ENCODE data around the gene CIROP. TPM values are rescaled to one million over a fixed set of nuclear protein-coding genes. Genes with fewer than 3 reads are reported as not detected.

Gene CIROP
- polyA plus RNA-seq, 12 donors: 0.07 TPM; not detected in 11

DNA sequence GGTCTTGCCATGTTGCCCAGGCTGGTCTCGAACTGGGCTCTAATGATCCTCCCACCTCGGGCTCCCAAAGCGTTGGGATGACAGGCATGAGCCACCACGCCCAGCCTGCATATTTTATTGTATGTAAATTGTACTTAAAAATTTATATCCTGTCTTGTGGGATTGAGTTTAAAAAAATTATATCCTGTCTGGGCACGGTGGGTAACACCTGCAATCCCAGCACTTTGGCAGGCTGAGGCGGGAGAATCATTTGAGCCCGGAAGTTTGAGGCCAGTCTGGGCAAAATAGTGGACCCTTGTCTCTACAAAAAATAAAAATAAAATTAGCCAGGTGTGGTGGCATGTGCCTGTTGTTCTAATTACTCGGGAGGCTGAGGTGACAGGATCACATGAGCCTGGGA lies 28.2 kb upstream of the CIROP start:
- no peak for DNase-seq

DNA sequence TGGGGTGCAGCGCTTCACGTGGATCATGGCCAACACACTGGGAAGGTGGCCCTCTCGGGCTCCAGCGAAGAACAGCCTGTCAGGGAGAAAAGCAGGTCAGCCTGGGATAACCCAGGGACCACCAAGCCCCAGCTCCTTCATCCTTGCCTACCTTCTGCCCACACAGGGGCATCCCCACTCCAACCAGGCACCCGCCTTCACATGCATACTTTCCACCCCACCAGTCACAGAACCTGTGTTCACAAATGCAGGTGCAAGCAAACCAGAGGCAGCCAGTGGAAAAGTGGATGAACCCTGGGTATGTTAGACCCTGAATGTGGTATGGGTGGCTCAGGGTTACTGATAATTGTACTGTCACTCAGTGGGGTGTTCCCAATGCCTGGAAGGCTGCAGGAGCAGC lies 26.7 kb upstream of the CIROP start:
- no peak for DNase-seq

DNA sequence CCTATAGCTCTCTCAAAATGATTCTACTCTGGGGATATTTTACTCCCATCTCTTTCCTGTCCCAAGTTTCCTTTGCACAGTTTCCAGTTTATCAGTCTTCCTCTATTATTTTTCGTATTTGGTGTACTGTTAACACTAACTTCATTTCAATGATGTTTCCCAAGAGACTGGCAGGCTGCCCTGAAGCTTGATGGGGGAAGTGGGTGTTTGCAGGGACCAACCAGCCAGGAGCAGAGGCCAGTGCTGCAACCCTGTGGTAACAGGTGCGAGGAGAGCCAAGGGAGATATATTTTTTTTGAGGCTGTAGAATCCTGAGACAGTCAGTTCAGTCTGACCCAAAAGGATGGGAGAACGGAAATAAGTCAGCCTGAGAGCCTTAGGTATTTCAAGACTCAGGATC lies 26.1 kb upstream of the CIROP start:
- DNase-seq: no peak

DNA sequence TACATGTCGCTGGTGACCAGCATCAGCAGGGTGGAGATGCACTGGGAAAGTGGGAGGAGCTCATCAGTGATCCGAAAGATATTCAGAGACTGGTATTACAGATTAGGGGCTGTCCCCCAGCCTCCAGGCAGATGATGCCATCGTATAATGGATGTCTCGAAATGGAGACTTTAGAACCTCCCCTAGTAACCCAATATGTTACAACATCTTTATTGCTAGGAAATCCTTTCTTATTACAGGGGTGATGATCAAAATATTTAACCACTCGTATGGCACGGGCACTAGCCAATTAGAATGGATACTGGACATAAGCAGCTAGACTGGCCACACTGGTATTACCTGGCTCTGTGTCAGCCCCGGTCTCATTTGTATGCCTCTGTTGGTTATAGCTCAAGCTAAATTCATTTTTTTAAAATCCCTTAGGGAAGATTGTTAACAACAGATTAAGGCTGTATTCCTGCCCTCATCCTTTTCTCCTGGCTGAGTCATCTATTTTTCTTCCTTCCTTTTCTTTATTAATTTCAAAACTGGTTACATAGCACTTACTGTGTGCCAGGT lies 25.0 kb upstream of the CIROP start:
- DNase-seq: no peak

DNA sequence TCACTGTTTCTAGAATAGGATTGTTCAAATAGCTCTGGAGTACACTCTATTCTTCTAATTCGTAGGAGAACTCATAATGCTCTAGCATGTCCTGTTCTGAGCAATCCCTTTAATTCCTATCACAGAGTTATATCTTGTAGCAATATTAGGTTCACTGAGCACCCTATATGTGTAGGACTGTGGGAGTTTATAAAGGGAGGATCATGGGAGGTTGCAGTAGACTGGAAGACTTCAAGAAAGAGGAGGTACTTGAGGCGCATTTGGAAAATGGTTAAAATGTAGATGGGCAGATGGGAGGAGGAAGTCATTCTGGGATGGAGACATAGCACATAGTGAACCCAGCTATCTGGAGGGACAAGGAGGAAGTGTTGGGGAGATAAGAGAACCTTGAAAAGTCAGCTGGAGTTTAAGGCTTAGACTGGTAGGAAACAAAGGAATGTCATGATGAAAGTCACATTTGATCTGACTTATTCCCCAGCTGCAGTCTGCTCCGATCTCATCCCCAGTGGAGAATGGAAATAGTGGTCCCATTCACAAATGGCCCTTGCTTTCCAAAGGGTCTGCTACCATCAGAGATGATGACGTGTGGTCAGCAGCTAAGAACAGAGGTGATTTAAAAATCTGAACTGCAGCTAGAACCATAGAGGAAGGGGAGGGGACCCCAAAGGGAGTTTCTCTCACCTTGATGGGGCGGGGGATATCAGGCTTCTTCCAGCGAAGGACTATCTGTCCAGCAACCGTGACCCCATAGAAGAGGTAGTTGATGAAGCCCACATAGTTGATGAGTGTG lies 24.4 kb upstream of the CIROP start:
- no peak for DNase-seq

DNA sequence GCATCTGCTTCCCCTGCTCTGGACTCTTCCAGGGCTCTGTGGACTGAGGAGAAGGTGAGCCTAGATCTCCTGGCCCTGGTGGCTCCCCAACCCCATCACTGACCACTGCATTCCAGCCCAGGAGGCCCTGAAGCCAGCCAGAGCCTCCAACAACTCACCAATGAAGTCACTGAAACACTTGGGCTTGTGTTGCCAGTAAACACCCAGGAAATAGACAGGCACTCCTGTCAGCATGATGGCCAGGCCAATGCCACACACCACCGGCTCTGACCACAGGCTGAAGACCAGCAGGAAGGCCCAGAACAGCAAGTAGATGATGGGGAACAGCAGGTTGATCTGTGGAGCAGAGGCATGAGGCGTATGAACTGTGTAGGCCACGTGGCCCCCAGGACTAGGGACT lies 23.1 kb upstream of the CIROP start:
- no peak for DNase-seq

DNA sequence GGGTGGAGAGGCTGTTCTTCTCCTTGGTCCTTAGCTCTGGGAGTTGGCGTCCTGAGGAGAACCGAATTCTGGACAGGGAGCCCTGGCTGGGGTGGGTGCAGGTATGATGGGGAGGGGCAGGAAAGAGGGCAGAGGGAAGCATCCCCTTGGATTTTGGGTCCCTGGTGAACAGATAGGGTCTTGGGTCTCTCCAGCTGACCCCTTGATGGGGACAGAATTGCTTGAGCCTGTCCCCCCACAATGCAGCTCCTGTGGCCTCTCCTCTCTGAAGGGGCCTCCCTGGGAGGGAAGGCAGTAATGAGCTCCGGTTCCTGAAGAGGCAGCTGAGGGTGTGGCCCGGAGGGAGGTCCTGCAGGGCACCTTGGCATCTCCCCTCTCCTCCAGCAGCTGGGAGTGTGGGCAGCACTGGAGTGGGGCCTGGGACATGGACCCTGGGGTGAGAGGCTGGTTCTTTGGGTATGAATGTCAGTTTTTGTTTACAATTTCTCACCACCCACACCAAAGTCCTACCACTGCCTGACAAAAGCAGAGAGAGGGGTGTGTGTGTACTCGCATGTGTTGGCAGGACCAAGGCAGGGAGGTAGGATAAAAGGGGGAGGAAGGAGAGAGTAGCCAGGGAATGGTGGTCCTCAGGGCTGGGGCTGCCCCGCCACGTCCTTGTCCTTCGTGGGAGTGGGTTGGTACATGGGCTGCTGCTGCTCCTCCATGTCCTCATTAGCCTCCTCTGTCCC lies 21.9 kb upstream of the CIROP start:
- no peak for DNase-seq

DNA sequence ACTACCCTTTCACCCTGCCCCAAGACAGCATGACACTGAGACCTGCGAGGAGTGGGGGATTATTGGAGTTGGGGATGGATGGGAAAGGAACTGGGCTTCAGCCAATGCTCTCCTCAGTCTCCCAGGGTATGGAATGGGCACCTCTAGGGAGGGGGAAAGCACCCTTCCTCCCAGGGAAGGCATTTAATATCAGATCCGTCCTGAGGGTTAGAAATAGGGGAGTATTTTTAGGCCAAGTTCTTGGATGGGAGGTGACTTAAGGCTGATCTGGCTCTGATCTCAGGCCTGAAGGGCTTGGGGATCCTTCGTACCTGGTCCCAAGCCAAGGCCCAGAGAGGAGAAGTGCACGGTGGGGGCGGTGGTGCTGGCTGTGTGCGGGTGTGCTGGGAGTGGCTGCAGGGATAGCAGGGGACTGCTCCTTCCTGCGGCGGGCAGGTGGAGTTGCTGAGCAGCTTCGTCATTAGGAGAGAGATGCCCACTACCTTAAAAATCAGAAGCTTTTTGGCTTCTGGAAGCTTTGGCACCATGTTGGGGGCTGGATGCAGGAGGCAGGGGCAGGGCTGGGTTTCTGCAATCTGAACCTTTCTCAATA lies 21.2 kb upstream of the CIROP start:
- DNase-seq: no peak

DNA sequence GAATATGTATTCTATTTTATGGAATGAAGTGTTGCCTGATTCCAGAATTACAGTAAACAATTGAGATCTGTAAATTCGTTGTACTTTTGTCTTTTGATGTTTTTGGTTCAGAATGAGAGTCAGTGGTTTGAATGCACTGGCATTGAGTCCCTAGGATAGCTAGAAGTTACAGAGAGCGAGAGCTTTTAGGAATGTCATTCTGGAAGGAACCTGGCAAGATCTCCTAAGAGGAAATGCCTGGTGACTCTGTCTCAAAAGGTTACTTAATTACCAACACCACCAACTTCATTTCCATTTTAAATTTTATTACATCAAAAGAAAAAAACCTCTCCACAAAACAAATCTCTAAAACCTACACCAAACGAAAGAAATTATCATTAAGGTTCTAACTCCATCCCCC lies 20.2 kb upstream of the CIROP start:
- DNase-seq: no peak

DNA sequence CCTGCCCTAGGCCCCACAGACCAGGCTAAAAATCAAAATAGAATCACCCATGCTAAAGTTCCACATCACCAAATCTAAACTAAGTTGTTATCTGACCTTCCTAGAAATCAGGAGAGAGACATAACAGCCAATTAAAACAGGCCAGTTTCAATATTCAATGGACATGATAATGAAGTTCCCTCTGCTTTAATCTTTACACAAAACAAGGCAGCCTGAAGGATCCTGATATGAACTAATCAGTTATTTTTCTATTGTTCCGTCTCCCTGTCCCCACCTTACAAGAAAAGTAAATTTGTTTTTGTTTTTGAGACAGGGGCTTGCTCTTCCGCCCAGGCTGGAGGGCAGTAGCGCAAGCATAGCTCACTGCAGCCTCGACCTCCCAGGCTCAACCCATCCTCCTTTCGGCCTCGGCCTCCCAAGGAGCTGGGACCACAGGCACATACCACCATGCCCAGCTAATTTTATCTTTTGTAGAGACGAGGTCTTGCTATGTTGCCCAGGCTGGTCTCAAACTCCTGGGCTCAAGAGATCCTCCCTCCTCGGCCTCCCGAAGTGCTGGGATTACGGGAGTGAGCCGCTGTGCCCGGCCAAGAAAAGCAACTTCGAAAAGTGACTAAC lies 19.7 kb upstream of the CIROP start:
- no peak for DNase-seq

DNA sequence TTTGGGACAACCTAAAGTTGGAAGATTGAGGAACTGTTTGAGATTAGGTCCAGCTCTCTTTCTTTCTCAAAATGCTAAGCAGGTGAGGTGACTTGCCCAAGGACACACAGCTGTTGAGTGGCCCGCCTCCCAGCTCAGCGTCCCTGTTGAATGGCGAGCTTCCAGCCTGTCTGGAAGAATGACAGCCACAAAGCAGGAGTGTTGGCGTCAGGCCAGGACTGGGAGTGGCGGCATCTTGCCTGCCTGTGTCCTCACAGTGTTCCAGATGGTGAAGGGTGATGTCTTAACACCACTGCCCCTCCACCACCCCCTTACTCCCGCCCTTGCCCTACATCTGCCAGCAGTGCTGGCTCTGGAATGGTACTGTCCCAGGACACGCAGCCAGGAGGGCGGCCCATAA lies 18.6 kb upstream of the CIROP start:
- DNase-seq: no peak

DNA sequence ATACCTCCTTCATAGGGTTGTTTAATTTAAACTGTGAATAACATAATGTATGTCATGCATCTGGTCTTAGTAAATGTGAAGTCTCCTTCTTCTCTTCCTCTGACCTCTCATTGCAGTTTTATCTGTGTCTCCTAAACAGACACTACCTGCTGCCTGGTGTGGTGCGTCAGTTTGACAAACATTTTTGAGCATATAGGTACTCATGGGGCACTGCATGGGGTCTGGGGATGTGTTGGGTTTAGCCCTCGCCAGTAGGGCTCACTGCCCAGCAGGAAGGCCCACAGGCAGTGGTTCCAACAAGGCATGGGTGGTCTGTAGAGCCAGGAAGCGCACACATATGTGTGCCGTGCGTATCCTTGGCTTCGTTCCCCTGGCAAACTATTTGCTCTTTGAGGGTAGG lies 17.3 kb upstream of the CIROP start:
- no peak for DNase-seq

DNA sequence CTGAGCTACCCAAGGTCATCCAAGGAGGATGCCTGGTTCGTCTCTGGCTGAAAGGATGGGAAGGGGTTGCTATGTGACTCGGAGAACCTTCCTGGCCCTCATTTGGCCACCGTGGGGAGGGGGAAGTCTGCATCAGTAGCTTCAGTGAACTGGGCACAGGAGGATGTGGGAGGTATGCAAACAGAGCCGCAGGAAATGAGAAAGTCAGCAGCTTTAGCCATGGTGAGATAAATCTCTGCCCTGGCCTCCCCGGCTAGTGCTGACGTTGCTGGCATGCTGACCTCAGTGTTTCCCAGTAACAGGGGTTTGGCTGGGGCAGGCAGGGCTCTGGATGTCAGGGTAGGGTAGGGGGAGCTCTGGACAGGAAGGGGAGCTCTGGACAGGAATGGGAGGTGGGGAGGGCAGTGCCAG lies 16.6 kb upstream of the CIROP start:
- no peak for DNase-seq

DNA sequence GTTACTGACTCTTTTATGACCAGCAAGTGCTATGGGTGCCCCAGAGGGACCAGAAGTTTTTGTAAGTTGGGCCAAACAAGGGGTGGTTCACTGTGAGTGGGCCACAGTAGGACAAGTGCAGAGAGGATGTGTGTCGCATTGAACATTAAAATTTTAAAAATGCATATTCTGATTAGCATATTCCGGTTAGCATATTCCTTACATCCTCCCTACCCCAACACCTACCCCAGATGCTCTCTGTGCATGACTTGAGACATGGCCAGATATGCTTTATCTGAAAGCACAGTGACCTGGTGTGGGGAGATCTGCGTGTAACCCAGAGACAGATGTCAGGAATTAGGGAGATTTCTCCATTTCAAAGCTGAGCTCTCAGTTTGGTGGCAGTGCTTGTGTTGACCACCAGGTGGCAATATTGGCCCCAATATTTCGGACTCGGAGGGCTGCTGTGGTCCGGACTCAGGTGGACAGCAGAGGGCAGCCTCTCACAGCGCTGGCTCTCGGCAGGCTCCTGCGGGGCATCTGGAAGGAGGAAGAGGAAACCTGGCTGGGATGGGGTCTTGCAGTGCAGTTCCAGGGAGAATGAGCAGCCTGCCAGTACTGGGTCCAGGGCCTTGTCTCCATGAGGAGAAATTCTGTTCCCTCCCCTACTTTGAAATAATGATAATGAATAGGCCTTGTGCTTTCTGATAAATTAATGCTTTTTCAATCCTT lies 15.9 kb upstream of the CIROP start:
- DNase-seq: peak; percentile 91

DNA sequence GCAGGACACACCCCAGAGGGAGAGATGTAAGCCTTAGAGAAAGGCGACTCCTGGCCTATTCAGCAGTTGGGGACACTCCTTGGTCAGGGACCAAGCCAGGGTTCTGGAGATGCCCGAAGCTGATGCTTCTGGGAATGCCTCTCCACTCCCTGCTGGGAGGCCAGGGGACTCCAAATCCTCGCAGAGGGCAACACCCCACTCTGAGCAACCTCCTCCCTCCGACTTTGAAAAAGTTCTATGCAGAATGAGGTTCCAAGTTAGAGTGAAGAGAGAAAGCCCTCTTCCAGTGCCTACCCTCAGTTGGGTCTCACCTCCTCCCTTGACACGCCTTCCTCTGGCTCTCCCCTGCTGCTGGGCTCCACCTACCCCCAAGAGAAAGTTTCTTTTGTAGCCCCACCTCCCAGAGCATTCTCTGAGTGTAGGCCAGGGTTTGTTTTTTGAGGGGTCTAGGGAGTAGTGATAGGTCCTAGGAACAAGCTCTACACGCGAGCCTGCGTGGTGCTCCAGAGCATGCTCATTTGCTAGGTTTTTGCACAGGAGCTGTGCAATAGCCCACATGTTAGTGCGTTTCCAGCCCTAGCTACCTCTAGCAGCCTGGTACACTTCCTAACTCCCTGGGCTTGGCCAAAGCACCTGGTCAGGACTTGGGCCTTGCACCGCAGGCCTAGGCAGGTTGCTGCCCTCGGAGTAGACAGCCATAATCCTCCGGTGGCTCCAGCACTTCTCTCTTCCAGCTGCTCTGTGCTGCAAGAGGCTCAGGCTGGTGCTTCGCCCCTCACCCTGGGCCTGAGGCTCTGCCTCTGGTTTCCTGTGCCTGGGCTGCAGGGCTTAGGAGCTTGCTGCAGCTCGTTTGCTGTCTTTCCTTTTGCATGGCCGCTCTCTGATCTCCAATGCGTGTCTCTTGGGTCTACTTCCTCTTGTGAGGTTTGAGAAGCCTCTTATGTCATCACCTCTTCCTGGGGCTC lies 14.9 kb upstream of the CIROP start:
- DNase-seq: no peak

DNA sequence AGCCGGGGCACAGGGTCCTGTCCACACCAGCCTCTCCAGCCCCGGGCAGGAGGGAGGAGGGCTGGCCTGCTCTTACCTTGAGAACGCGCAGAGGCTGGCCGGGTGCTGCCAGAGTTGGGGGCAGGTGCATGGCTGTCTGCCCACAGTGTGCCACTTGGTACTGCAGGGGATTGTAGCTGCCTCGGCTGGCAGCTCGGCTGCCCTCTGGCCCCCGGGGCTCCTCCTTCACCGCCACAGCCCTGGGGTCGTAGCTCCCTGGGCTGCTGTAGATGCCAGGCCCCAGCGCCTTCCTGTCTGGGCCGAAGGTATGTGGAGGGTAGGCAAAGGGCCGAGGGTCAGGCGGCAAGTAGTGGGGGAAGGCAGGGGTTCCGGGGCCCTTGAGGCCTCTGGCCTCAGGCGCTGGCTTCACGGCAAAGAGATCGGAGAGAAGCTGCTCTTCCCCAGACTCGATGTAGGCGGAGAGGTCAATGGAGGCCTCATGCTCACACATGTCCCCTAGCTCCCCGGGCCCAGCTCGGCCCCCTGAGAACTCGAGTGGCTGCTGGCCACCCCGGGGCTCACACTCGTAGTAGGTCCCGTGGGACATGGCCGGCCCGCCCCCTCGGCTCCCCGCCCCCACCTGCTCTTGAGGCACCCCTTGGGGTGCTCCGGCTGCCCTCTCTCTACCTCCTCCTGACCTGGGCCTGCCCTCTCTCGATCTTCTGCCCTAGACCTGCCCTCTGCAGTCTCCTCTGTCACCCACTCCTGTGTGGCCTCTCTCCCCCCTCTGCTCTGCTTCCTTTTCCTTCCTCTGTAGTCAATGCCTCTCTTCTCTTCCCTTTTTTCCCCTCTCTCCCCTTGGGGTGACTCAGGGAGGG lies 13.9 kb upstream of the CIROP start, which contains the start of gene CEBPE:
Gene CEBPE, minus strand, starts transcription at position 750 of the 857 bp plus-strand sequence. Its CDS starts 164 bp downstream, at position 586.
- no peak for DNase-seq

DNA sequence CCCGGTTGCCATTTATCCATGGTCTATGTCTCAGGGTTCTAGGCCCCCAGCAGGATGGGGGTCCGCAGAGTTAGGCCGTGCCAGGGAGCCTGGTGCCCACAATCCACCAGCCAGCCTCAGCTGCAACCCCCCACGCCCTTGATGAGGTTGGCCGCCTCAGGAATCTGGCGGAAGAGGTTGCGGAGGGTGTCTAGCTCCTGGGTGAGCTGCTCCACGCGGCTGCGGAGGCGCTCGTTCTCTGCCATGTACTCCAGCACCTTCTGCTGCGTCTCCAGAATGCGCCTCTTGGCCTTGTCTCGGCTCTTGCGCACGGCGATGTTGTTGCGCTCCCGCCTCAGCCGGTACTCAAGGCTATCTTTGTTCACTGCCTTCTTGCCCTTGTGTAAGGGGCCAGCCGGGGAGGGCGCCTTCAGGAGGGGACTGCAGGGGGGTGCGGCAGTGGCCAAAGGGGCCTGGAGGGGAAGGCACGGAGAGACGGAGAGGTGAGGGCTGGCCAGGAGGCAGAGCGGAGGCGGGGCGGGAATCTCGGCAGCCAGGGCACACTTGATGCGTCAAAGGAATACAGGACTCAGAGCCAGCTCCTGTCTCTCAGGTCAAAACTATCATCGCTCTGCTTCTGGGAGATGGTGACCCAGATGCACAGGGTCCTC lies 12.7 kb upstream of the CIROP start:
- DNase-seq: no peak

DNA sequence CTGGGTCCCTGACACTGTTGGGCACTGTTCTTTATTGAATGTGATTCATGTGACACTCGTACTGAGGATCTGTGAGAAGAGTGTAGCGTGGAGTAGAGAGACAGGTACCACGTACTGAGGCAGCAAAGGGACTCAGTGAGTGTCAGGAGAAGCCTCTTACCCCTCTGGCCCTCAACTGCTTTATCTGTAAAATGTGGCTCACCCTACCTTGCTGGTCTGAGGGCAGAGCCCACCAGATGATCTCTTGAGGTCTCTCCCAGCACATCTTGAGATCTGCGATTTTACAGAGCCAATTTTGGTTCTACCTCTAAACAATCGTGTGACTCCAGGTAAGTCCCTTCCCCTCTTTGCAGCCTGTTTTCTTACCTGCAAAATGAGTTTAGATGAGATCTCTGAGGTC lies 11.1 kb upstream of the CIROP start:
- no peak for DNase-seq
